Spleen (tissue), 7 donors: ENCODE measurements around the gene ITGA4.

Source experiments
- POLR2AphosphoS5 ChIP-seq, 3 donors: sonication (generic); formaldehyde crosslinking; IDR thresholded peaks; one replicate each; pipeline ENCODE4 v1.5.1; 2017; ENCODE audit warnings: antibody characterized with exemption in 3 of 3
- TF ChIP-seq, protein P1 (sequence below), 11 experiments: fragments of 200-600 bp in 7 of 11; fragments of 450-650 bp in 4 of 11; sonication (generic) in 4 of 11; IDR thresholded peaks in 8 of 11; conservative IDR thresholded peaks in 3 of 11; 1 replicate in 7 of 11; 2 replicates in 4 of 11; pipeline versions ENCODE4 v1.4.0 to v1.8.0; 2016 to 2021; ENCODE audit warnings: antibody characterized with exemption in 11 of 11, inconsistent platforms in 4 of 11, mild to moderate bottlenecking in 1 of 11
- donor health status: DM: no; HTN: no; CAD: no; lungs with moderate emphysema.
- donor health status: DM: no; HTN: no; CAD: no.
- donor health status: DM: no; HTN: no; CAD: no.

- TF ChIP-seq, protein P1, sequence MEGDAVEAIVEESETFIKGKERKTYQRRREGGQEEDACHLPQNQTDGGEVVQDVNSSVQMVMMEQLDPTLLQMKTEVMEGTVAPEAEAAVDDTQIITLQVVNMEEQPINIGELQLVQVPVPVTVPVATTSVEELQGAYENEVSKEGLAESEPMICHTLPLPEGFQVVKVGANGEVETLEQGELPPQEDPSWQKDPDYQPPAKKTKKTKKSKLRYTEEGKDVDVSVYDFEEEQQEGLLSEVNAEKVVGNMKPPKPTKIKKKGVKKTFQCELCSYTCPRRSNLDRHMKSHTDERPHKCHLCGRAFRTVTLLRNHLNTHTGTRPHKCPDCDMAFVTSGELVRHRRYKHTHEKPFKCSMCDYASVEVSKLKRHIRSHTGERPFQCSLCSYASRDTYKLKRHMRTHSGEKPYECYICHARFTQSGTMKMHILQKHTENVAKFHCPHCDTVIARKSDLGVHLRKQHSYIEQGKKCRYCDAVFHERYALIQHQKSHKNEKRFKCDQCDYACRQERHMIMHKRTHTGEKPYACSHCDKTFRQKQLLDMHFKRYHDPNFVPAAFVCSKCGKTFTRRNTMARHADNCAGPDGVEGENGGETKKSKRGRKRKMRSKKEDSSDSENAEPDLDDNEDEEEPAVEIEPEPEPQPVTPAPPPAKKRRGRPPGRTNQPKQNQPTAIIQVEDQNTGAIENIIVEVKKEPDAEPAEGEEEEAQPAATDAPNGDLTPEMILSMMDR (IDR thresholded peaks at IDR 0.05 in 8 of 11, conservative IDR thresholded peaks at IDR 0.05 in 3 of 11) = no peak
- TF ChIP-seq POLR2AphosphoS5 (IDR thresholded peaks at IDR 0.05) = no peak
These were observed 106.0 kb downstream of the ITGA4 start for GRCh38 chr2:181563101-181563692.
